ENCODE results near the gene SRXN1.
A peak's percentile ranks its signal among the peaks of the same experiment; 100 is the strongest.

SRXN1 gene

GRCh38 chr20:611047-611842 lies 41.8 kb downstream of the SRXN1 start:
- H3K4me1 ChIP-seq (ENCODE audit: control insufficient read depth, insufficient read depth, low read length) = peaks cover 21% of the 10 kb centered on the region
- peak overlapping the region; percentile 17; the same call in 1 of the 2 replicates for H3K4me3 ChIP-seq (ENCODE audit: low read depth, low read length)
- no peaks in the 10 kb centered on the region for H3K36me3 ChIP-seq (ENCODE audit: control insufficient read depth, insufficient read depth, low read length)
- H3K27ac ChIP-seq (ENCODE audit: low read depth, low read length) = no peak overlapping the region
- no peak overlapping the region for H3K9ac ChIP-seq (ENCODE audit: low read length)
- H3K9me3 ChIP-seq (ENCODE audit: control insufficient read depth, insufficient read depth, low read depth, low read length) = no peaks in the 10 kb centered on the region
- H3K27me3 ChIP-seq (ENCODE audit: control insufficient read depth, insufficient read depth, low read length) = peaks cover 50% of the 10 kb centered on the region

- Histone ChIP-seq H3K27me3 (ENCODE audit: control insufficient read depth, insufficient read depth, low read length) (peaks cover 50% of the 10 kb centered on the region), H3K4me3 (ENCODE audit: low read depth, low read length) (peak within 1 kb of the TSS; percentile 69), H3K27ac (ENCODE audit: low read depth, low read length) (no peak within 1 kb of the TSS), H3K4me1 (ENCODE audit: control insufficient read depth, insufficient read depth, low read length) (peaks cover 26% of the 10 kb centered on the region), H3K9ac (ENCODE audit: low read length) (peak within 1 kb of the TSS; percentile 48), H3K9me3 (ENCODE audit: control insufficient read depth, insufficient read depth, low read depth, low read length) (no peaks in the 10 kb centered on the region), H3K36me3 (ENCODE audit: control insufficient read depth, insufficient read depth, low read length) (no peaks in the 10 kb centered on the region)
Observed at GRCh38 chr20:610130-611046, 42.6 kb downstream of the SRXN1 start, which contains the start of gene TCF15. Gene TCF15 (minus strand): TSS chr20:610309. CDS start chr20:610237, 72 bp downstream.

GRCh38 chr20:609371-609964 lies 43.5 kb downstream of the SRXN1 start:
- Histone ChIP-seq H3K36me3 (ENCODE audit: control insufficient read depth, insufficient read depth, low read length) (no peaks in the 10 kb centered on the region), H3K4me3 (ENCODE audit: low read depth, low read length) (peak overlapping the region; percentile 69), H3K9me3 (ENCODE audit: control insufficient read depth, insufficient read depth, low read depth, low read length) (no peaks in the 10 kb centered on the region), H3K4me1 (ENCODE audit: control insufficient read depth, insufficient read depth, low read length) (peaks cover 29% of the 10 kb centered on the region), H3K9ac (ENCODE audit: low read length) (peak overlapping the region; percentile 48), H3K27ac (ENCODE audit: low read depth, low read length) (no peak overlapping the region), H3K27me3 (ENCODE audit: control insufficient read depth, insufficient read depth, low read length) (peaks cover 50% of the 10 kb centered on the region)

- Histone ChIP-seq H3K36me3 (ENCODE audit: control insufficient read depth, insufficient read depth, low read length) (0 out of 2 replicates have a peak, but pooled peaks cover 2% of the 10 kb centered on the region), H3K4me1 (ENCODE audit: control insufficient read depth, insufficient read depth, low read length) (peaks cover 29% of the 10 kb centered on the region), H3K9me3 (ENCODE audit: control insufficient read depth, insufficient read depth, low read depth, low read length) (no peaks in the 10 kb centered on the region), H3K9ac (ENCODE audit: low read length) (peak overlapping the region; percentile 48), H3K4me3 (ENCODE audit: low read depth, low read length) (peak overlapping the region; percentile 69), H3K27ac (ENCODE audit: low read depth, low read length) (no peak overlapping the region), H3K27me3 (ENCODE audit: control insufficient read depth, insufficient read depth, low read length) (peaks cover 50% of the 10 kb centered on the region)
Observed at GRCh38 chr20:608970-609369, 44.0 kb downstream of the SRXN1 start.

- Histone ChIP-seq H3K27ac (ENCODE audit: low read depth, low read length) (no peak overlapping the region), H3K9me3 (ENCODE audit: control insufficient read depth, insufficient read depth, low read depth, low read length) (no peaks in the 10 kb centered on the region), H3K4me3 (ENCODE audit: low read depth, low read length) (no peak overlapping the region), H3K27me3 (ENCODE audit: control insufficient read depth, insufficient read depth, low read length) (peaks cover 44% of the 10 kb centered on the region), H3K36me3 (ENCODE audit: control insufficient read depth, insufficient read depth, low read length) (0 out of 2 replicates have a peak, but pooled peaks cover 2% of the 10 kb centered on the region), H3K4me1 (ENCODE audit: control insufficient read depth, insufficient read depth, low read length) (peaks cover 29% of the 10 kb centered on the region), H3K9ac (ENCODE audit: low read length) (no peak overlapping the region)
Observed at GRCh38 chr20:607476-607875, 45.5 kb downstream of the SRXN1 start.

GRCh38 chr20:605237-605636 lies 47.8 kb downstream of the SRXN1 start:
- 0 out of 2 replicates have a peak, but pooled peaks cover 2% of the 10 kb centered on the region for H3K36me3 ChIP-seq (ENCODE audit: control insufficient read depth, insufficient read depth, low read length)

GRCh38 chr20:603116-603640 lies 49.8 kb downstream of the SRXN1 start:
- Histone ChIP-seq H3K36me3 (ENCODE audit: control insufficient read depth, insufficient read depth, low read length) (0 out of 2 replicates have a peak, but pooled peaks cover 2% of the 10 kb centered on the region), H3K4me1 (ENCODE audit: control insufficient read depth, insufficient read depth, low read length) (peaks cover 8% of the 10 kb centered on the region; the same call in 1 of the 2 replicates), H3K9ac (ENCODE audit: low read length) (no peak overlapping the region), H3K4me3 (ENCODE audit: low read depth, low read length) (no peak overlapping the region), H3K9me3 (ENCODE audit: control insufficient read depth, insufficient read depth, low read depth, low read length) (no peaks in the 10 kb centered on the region), H3K27ac (ENCODE audit: low read depth, low read length) (no peak overlapping the region), H3K27me3 (ENCODE audit: control insufficient read depth, insufficient read depth, low read length) (peaks cover 7% of the 10 kb centered on the region; the same call in 1 of the 2 replicates)

More at GRCh38 chr20:605237-605636, 47.8 kb downstream of the SRXN1 start:
- no peaks in the 10 kb centered on the region for H3K9me3 ChIP-seq (ENCODE audit: control insufficient read depth, insufficient read depth, low read depth, low read length)
- H3K27me3 ChIP-seq (ENCODE audit: control insufficient read depth, insufficient read depth, low read length) = peaks cover 23% of the 10 kb centered on the region
- H3K4me1 ChIP-seq (ENCODE audit: control insufficient read depth, insufficient read depth, low read length) = peaks cover 14% of the 10 kb centered on the region; the same call in 1 of the 2 replicates
- no peak overlapping the region for H3K4me3 ChIP-seq (ENCODE audit: low read depth, low read length)
- no peak overlapping the region for H3K27ac ChIP-seq (ENCODE audit: low read depth, low read length)
- no peak overlapping the region for H3K9ac ChIP-seq (ENCODE audit: low read length)

GRCh38 chr20:602111-602970 lies 50.7 kb downstream of the SRXN1 start:
- Histone ChIP-seq H3K9me3 (ENCODE audit: control insufficient read depth, insufficient read depth, low read depth, low read length) (no peaks in the 10 kb centered on the region), H3K4me3 (ENCODE audit: low read depth, low read length) (no peak overlapping the region), H3K27ac (ENCODE audit: low read depth, low read length) (no peak overlapping the region), H3K36me3 (ENCODE audit: control insufficient read depth, insufficient read depth, low read length) (0 out of 2 replicates have a peak, but pooled peaks cover 2% of the 10 kb centered on the region), H3K4me1 (ENCODE audit: control insufficient read depth, insufficient read depth, low read length) (peaks cover 8% of the 10 kb centered on the region; the same call in 1 of the 2 replicates), H3K27me3 (ENCODE audit: control insufficient read depth, insufficient read depth, low read length) (no peaks in the 10 kb centered on the region), H3K9ac (ENCODE audit: low read length) (no peak overlapping the region)

GRCh38 chr20:600736-601135 lies 52.3 kb downstream of the SRXN1 start:
- Histone ChIP-seq H3K9ac (ENCODE audit: low read length) (no peak overlapping the region), H3K27ac (ENCODE audit: low read depth, low read length) (no peak overlapping the region), H3K36me3 (ENCODE audit: control insufficient read depth, insufficient read depth, low read length) (0 out of 2 replicates have a peak, but pooled peaks cover 2% of the 10 kb centered on the region), H3K4me3 (ENCODE audit: low read depth, low read length) (no peak overlapping the region), H3K27me3 (ENCODE audit: control insufficient read depth, insufficient read depth, low read length) (no peaks in the 10 kb centered on the region), H3K4me1 (ENCODE audit: control insufficient read depth, insufficient read depth, low read length) (peaks cover 7% of the 10 kb centered on the region; the same call in 1 of the 2 replicates), H3K9me3 (ENCODE audit: control insufficient read depth, insufficient read depth, low read depth, low read length) (no peaks in the 10 kb centered on the region)
